Hematopoietic multipotent progenitor cell treated with erythropoietin and hydrocortisone succinate and interleukin-3 and kit ligand, for 6 days (in vitro differentiated cells): Measurements from ENCODE around the gene STK24.
"Not testable (repeated sequence)": the region's sequence is repeated elsewhere in the genome, so short reads cannot be mapped to it uniquely, and the experiment has no call there.

Source experiments
- DNase-seq: peaks from one replicate; pipeline ENCODE4 v3.0.0-alpha.2; 2015

STK24 gene

GRCh38 chr13:98576963-98577835, at the start of gene STK24:
Gene STK24 (minus strand): TSS chr13:98577107. CDS start chr13:98576786, 321 bp downstream.
- peak; percentile 79 for DNase-seq

- DNase-seq = peak; percentile 39
Measured at GRCh38 chr13:98626298-98626935, 49.5 kb upstream of the STK24 start.

GRCh38 chr13:98624589-98624988, 47.7 kb upstream of the STK24 start:
- DNase-seq = not testable (repeated sequence)

GRCh38 chr13:98622931-98623331, 46.0 kb upstream of the STK24 start:
- no peak for DNase-seq

GRCh38 chr13:98619556-98619955, 42.6 kb upstream of the STK24 start:
- DNase-seq = no peak

DNA sequence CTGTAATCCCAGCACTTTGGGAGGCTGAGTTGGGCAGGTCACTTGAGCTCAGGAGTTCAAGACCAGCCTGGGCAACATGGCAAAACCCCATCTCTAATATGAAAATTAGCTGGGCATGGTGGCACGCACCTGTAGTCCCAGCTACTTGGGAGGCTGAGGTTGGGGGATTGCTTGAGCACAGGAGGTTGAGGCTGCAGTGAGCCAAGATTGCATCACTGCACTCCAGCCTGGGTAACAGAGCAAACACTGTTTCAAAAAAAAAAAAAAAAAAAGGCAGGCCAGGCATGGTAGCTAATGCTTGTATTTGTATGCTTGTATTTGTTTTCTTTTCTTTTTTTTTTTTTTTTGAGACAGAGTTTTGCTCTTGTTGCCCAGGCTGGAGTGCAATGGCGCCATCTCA, 38.7 kb upstream of the STK24 start:
- not testable (repeated sequence) for DNase-seq

- no peak for DNase-seq
Measured at GRCh38 chr13:98613591-98613990, 36.7 kb upstream of the STK24 start.

- no peak for DNase-seq
Measured at GRCh38 chr13:98609756-98610155, 32.8 kb upstream of the STK24 start.

- DNase-seq = no peak
Measured at GRCh38 chr13:98606296-98606695, 29.4 kb upstream of the STK24 start.

DNA sequence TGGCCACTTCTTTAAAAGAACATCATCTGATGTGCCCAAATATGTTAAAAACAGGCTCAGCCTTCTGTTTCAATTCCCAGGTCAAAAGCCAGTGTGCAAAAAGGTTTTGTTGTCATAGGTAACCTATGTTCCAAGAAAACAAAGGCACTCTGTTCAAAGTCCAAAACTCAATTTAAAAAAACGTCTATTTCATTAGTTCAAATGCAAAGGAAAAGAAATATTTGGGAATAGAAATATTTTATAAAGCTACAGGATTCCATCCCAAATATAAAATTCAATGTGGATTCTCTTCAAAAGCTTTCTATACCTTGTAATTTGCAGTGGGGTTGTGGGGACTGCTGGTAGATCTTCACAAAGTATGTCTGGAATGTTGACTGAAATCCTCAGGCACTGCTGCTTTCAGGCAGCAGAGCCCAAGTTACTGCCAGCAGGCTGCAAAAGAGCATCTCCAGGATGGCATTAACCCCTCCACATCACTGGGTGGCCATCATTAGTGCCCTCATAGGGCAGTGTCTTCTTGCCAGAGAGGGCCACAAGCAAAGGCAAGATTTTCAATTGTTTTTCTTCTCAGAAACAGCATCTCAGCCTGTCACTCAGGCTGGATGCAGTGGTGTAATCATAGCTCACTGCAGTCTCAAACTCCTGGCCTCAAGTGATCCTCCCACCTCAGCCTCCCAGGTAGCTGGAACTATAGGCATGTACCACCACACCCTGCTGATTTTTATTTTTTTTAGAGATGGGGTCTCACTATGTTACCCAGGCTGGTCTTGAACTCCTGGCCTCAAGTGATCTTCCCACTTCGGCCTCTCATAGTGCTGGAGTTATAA, 22.8 kb upstream of the STK24 start:
- no peak for DNase-seq

DNA sequence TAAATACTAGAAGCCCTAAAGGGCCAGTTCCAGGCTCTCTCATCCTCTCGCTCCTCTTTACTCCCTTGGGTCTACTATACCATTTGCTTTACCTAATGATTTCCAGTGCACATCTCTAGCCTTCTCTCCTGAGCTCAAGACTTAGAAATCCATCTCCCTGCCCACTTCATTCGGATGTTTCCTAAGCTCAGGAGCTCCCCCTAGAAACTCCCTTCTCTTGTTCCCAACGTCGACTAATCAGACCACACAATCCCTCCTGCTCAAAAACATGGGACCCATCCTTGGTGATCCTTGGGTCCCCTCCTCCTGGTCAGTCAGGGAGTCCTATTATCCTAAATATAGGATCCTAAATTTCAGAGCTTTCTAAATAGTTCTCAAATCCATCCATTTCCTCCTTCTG, 21.1 kb upstream of the STK24 start:
- DNase-seq = no peak

GRCh38 chr13:98595134-98595533, 18.2 kb upstream of the STK24 start:
- no peak for DNase-seq

- no peak for DNase-seq
Measured at GRCh38 chr13:98592362-98592732, 15.4 kb upstream of the STK24 start.

GRCh38 chr13:98591721-98592361, 14.9 kb upstream of the STK24 start:
- no peak for DNase-seq

GRCh38 chr13:98590471-98590870, 13.6 kb upstream of the STK24 start:
- DNase-seq = not testable (repeated sequence)

GRCh38 chr13:98589516-98589915, 12.6 kb upstream of the STK24 start:
- not testable (repeated sequence) for DNase-seq

DNA sequence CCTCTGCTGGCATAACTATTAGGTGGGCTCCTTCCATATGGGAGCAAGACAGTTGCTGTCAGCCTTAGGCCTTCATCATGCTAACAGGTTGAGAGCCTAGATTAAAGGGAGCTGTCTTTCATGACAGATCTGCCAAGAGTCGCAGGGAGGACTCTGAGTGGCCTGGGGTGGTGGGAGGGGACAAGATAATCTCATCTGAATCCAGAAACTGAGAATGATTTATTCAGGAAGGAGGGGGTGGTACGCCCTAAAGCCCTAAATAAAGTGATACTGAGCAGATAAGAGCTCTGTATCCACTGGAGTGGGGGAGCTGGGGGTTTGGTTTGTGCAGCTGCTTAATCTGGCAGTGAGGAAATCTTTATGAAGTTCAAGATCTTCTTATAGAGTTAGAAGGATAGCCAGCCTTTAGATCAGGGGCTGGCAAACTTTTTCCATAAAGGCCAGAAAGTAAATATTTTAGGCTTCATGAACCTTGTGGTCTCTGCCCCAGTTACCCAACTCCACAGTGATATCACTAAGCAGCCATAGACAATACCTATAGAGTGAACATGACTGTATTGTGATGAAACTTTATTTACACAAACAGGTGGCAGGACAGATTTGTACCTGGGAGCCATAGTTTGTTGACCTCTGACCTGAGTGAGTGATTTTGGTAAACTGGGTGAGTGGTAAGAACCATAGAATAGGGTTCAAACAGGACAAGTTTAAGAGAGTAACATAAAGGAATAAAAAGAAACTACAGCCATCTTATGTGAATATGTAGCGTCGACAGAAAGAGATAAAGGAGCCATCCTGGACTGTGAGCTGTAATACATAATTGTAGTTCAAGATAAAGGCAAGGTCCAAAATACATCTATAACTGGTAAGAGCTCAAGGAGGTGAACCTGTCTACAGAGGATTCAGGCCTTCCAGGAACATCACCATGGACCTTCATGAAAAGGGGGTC, 9.8 kb upstream of the STK24 start:
- DNase-seq = no peak

DNA sequence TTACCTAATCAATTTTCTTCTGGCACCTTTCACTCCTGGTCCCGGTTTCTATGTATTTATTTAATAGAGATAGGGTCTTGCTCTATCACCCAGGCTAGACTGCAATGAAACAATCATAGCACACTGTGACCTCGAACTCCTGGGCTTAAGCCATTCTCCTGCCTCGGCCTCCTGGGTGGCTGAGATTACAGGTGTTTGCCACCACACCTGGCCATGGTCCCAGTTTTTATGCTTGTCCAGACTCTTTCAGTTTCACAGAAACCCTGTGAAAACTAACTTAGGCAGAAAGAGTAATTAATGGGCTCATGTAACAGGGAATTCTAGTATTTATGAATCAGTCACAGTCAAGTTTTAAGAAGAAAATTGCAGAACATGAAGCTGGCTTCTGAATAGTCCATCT, 9.0 kb upstream of the STK24 start:
- no peak for DNase-seq

GRCh38 chr13:98585398-98585754, 8.5 kb upstream of the STK24 start:
- no peak for DNase-seq

DNA sequence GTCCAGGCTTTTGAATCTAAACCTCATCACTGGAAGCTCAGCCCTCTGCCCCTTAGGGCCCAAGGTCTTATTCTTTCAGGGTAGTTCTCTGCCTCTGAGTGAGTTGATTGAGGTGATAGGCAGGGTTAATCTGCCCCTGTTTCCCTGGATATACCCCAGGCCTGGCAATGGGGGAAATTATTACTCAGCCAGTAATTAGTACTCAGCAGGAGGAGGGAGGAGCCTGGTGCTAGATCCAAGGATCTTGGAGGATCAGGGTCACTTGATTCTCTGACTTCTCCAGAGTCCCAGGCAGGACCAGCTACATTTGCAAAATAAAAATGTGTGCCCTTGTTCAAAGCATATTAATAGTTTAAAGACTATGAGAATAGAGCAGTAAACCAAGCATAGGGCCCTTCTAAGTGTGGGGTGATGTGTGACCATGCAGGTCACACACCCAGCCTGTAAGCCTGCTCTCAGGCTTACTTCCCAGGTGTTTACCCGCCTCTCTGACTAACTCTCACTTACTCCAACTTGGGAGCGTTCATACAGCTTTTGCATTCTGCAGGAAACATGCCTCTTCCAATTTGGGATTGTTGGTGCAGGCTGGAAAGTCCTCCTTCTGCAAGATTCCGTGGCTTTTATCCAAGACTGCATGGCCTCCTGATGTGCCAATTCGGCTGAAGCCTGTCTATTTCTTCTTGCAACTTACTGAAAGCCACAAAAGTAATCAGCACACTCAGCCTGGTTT, 7.9 kb upstream of the STK24 start:
- no peak for DNase-seq

DNA sequence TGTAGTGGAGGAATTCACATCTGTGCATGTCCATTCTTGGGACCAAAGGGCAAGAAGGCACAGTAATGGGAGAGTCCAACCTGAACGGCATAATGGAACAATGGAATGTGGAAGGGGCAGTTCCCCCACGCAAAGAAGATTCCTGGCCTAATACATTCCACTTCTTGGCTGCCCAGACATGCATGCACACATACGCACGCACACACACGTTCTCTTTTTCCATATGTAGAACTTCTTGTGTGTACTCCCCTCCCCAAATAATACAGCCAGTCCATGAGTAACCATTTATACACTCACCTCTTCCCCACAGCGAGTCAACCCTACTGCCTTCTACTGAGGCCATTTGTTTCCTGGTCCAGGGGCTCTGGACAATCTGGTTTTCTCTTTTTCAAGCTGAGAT, 6.0 kb upstream of the STK24 start:
- DNase-seq = no peak
